GM23338 (cell line): ENCODE data around the gene STEAP2.

ENCODE experiments used
- EZH2 ChIP-seq: fragments of 200-600 bp; sonication (generic); IDR thresholded peaks from one replicate; pipeline ENCODE4 v1.8.0; 2017; ENCODE audit warnings: antibody characterized with exemption, mild to moderate bottlenecking, low read depth; ENCODE audit not compliant: unreplicated experiment
- EZH2phosphoT487 ChIP-seq: fragments of 200-600 bp; sonication (generic); IDR thresholded peaks from one replicate; pipeline ENCODE4 v1.8.1; 2018; ENCODE audit warnings: antibody characterized with exemption; ENCODE audit not compliant: unreplicated experiment
- JUNB ChIP-seq: IDR thresholded peaks from one replicate; pipeline ENCODE4 v1.6.1; 2016; ENCODE audit warnings: antibody characterized with exemption; ENCODE audit not compliant: unreplicated experiment
- POLR2AphosphoS5 ChIP-seq: IDR thresholded peaks from 2 replicates; pipeline ENCODE4 v1.6.1; 2016; ENCODE audit warnings: antibody characterized with exemption, low read depth
- ZNF331 ChIP-seq: fragments of 250-450 bp; sonication (Bioruptor Pico); IDR thresholded peaks from 2 replicates; pipeline ENCODE4 v1.5.0; 2020; ENCODE audit warnings: low read depth, mild to moderate bottlenecking, moderate library complexity
- TF ChIP-seq, protein P1 (sequence below), 2 experiments: fragments of 200-600 bp in 1 of 2; sonication (generic) in 1 of 2; conservative IDR thresholded peaks; 2 replicates each; pipeline versions ENCODE4 v1.5.1 to v1.6.1; 2016 to 2017; ENCODE audit warnings: antibody characterized with exemption in 2 of 2, low read depth in 2 of 2, mild to moderate bottlenecking in 2 of 2, moderate library complexity in 1 of 2
- TF ChIP-seq, protein P2 (sequence below): IDR thresholded peaks from one replicate; pipeline ENCODE4 v1.6.1; 2018; ENCODE audit warnings: antibody characterized with exemption; ENCODE audit not compliant: unreplicated experiment

DNA sequence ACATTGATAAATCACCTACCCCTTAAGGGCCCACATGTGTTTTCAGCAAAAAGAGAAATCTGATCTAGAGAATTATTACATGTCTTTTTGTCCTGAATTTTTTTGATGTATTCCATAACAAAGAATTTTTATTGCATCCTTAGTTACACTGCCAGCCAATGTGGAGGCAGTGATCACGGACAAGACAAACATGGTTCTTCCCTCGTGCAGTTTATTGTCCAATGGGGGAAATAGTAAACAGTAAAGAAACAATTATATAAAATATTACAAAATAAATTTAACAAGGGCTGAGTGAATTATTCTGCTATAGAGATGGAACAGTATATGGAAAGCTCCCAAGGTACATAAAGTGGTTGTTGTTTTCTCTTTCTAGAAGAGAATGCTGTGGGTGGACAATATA lies 2.0 kb downstream of the STEAP2 start:
- no peak for TF ChIP-seq EZH2
- TF ChIP-seq, protein P1, sequence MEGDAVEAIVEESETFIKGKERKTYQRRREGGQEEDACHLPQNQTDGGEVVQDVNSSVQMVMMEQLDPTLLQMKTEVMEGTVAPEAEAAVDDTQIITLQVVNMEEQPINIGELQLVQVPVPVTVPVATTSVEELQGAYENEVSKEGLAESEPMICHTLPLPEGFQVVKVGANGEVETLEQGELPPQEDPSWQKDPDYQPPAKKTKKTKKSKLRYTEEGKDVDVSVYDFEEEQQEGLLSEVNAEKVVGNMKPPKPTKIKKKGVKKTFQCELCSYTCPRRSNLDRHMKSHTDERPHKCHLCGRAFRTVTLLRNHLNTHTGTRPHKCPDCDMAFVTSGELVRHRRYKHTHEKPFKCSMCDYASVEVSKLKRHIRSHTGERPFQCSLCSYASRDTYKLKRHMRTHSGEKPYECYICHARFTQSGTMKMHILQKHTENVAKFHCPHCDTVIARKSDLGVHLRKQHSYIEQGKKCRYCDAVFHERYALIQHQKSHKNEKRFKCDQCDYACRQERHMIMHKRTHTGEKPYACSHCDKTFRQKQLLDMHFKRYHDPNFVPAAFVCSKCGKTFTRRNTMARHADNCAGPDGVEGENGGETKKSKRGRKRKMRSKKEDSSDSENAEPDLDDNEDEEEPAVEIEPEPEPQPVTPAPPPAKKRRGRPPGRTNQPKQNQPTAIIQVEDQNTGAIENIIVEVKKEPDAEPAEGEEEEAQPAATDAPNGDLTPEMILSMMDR (conservative IDR thresholded peaks at IDR 0.05; ENCODE audit: low read depth in 2 of 2) = no peak
- no peak for TF ChIP-seq POLR2AphosphoS5
- TF ChIP-seq EZH2phosphoT487 = no peak
- TF ChIP-seq JUNB = no peak
- TF ChIP-seq, protein P2, sequence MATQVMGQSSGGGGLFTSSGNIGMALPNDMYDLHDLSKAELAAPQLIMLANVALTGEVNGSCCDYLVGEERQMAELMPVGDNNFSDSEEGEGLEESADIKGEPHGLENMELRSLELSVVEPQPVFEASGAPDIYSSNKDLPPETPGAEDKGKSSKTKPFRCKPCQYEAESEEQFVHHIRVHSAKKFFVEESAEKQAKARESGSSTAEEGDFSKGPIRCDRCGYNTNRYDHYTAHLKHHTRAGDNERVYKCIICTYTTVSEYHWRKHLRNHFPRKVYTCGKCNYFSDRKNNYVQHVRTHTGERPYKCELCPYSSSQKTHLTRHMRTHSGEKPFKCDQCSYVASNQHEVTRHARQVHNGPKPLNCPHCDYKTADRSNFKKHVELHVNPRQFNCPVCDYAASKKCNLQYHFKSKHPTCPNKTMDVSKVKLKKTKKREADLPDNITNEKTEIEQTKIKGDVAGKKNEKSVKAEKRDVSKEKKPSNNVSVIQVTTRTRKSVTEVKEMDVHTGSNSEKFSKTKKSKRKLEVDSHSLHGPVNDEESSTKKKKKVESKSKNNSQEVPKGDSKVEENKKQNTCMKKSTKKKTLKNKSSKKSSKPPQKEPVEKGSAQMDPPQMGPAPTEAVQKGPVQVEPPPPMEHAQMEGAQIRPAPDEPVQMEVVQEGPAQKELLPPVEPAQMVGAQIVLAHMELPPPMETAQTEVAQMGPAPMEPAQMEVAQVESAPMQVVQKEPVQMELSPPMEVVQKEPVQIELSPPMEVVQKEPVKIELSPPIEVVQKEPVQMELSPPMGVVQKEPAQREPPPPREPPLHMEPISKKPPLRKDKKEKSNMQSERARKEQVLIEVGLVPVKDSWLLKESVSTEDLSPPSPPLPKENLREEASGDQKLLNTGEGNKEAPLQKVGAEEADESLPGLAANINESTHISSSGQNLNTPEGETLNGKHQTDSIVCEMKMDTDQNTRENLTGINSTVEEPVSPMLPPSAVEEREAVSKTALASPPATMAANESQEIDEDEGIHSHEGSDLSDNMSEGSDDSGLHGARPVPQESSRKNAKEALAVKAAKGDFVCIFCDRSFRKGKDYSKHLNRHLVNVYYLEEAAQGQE = no peak
- no peak for TF ChIP-seq ZNF331 (CRISPR knock-in tag)
